DOHH2 (cell line): ENCODE data around the gene AMH.

Experiments used
- H3F3A ChIP-seq: fragments of 200-600 bp; sonication (generic), shearing (Covaris generic); 2 replicates; pipeline ENCODE4 v1.6.0; 2016; ENCODE audit warnings: antibody characterized with exemption, mild to moderate bottlenecking; ENCODE audit not compliant: control insufficient read depth, insufficient read depth
- H3K27ac ChIP-seq: fragments of 200-600 bp; sonication (generic); 2 replicates; pipeline ENCODE4 v1.5.1; 2014; ENCODE audit warnings: low read depth, mild to moderate bottlenecking, low read length, moderate library complexity
- H3K27me3 ChIP-seq: fragments of 200-600 bp; sonication (generic); 2 replicates; pipeline ENCODE4 v1.6.1; 2014; ENCODE audit warnings: mild to moderate bottlenecking, low read length, mixed read lengths; ENCODE audit not compliant: control insufficient read depth
- H3K36me3 ChIP-seq: fragments of 200-600 bp; sonication (generic); 2 replicates; pipeline ENCODE4 v1.6.1; 2014; ENCODE audit warnings: mild to moderate bottlenecking, low read length, moderate library complexity, mixed read lengths; ENCODE audit not compliant: control insufficient read depth
- H3K4me1 ChIP-seq: fragments of 200-600 bp; sonication (generic); 2 replicates; pipeline ENCODE4 v1.6.1; 2014; ENCODE audit warnings: mild to moderate bottlenecking, low read length, mixed read lengths; ENCODE audit not compliant: control insufficient read depth
- H3K4me2 ChIP-seq: fragments of 200-600 bp; sonication (generic); 2 replicates; pipeline ENCODE4 v1.6.0; 2014; ENCODE audit warnings: mild to moderate bottlenecking, low read length, moderate library complexity
- H3K4me3 ChIP-seq: fragments of 200-600 bp; sonication (generic); 2 replicates; pipeline ENCODE4 v1.5.1; 2014; ENCODE audit warnings: mild to moderate bottlenecking, low read length, mixed read lengths
- H3K79me2 ChIP-seq: fragments of 200-600 bp; sonication (generic); 2 replicates; pipeline ENCODE4 v1.6.1; 2014; ENCODE audit warnings: mild to moderate bottlenecking, low read length, mixed read lengths; ENCODE audit not compliant: control insufficient read depth
- H3K9me2 ChIP-seq: fragments of 200-600 bp; sonication (generic); replicated peaks from 2 replicates; pipeline ENCODE4 v1.6.1; 2014; ENCODE audit warnings: mild to moderate bottlenecking, low read length, mixed read lengths; ENCODE audit not compliant: control insufficient read depth
- H3K9me3 ChIP-seq: fragments of 200-600 bp; sonication (generic); 2 replicates; pipeline ENCODE4 v1.6.1; 2014; ENCODE audit warnings: antibody characterized with exemption, low read length, mixed read lengths; ENCODE audit not compliant: control insufficient read depth, insufficient read depth
- H4K20me1 ChIP-seq: fragments of 200-600 bp; sonication (generic); 2 replicates; pipeline ENCODE4 v1.6.0; 2014; ENCODE audit warnings: low read depth, mild to moderate bottlenecking, antibody characterized with exemption, low read length, moderate library complexity; ENCODE audit not compliant: control insufficient read depth, insufficient read depth
- CTCF ChIP-seq: fragments of 200-600 bp; sonication (generic); IDR thresholded peaks from one replicate; pipeline ENCODE4 v1.5.1; 2014; ENCODE audit warnings: antibody characterized with exemption, mild to moderate bottlenecking, low read depth, low read length; ENCODE audit not compliant: poor library complexity, severe bottlenecking
- EZH2phosphoT487 ChIP-seq: fragments of 200-600 bp; sonication (generic); IDR thresholded peaks from 2 replicates; pipeline ENCODE4 v1.6.1; 2017; ENCODE audit warnings: borderline replicate concordance, mild to moderate bottlenecking, antibody characterized with exemption, low read length, moderate library complexity, mixed read lengths

AMH gene

GRCh38 chr19:2210206-2210605, 38.9 kb upstream of the AMH start:
- TF ChIP-seq CTCF: no peak
- TF ChIP-seq EZH2phosphoT487: no peak
- H3K9me3 ChIP-seq: no peaks in the 10 kb centered on the region
- peaks cover 16% of the 10 kb centered on the region for H3K4me1 ChIP-seq
- no peak overlapping the region for H3K4me3 ChIP-seq
- no peaks in the 10 kb centered on the region for H3K27me3 ChIP-seq
- H3K79me2 ChIP-seq: no peaks in the 10 kb centered on the region; the same call in 1 of the 2 replicates
- H3F3A ChIP-seq: no peaks in the 10 kb centered on the region
- no peaks in the 10 kb centered on the region for H4K20me1 ChIP-seq
- H3K36me3 ChIP-seq: peaks cover 82% of the 10 kb centered on the region
- no peak overlapping the region for H3K27ac ChIP-seq
- no peak overlapping the region for H3K4me2 ChIP-seq
- no peaks in the 10 kb centered on the region for H3K9me2 ChIP-seq

- no peaks in the 10 kb centered on the region for H3K79me2 ChIP-seq
- no peaks in the 10 kb centered on the region for H3K9me3 ChIP-seq
- no peaks in the 10 kb centered on the region for H3K27me3 ChIP-seq
- peaks cover 25% of the 10 kb centered on the region for H3K4me1 ChIP-seq
- H3K9me2 ChIP-seq: no peaks in the 10 kb centered on the region
- no peaks in the 10 kb centered on the region for H3F3A ChIP-seq
- no peak overlapping the region for H3K27ac ChIP-seq
- no peaks in the 10 kb centered on the region for H4K20me1 ChIP-seq
- H3K4me3 ChIP-seq: no peak overlapping the region
- H3K4me2 ChIP-seq: no peak overlapping the region
- peaks cover 88% of the 10 kb centered on the region for H3K36me3 ChIP-seq
- no peak for TF ChIP-seq CTCF
- no peak for TF ChIP-seq EZH2phosphoT487
Observed at GRCh38 chr19:2210987-2211740, 38.0 kb upstream of the AMH start.

DNA sequence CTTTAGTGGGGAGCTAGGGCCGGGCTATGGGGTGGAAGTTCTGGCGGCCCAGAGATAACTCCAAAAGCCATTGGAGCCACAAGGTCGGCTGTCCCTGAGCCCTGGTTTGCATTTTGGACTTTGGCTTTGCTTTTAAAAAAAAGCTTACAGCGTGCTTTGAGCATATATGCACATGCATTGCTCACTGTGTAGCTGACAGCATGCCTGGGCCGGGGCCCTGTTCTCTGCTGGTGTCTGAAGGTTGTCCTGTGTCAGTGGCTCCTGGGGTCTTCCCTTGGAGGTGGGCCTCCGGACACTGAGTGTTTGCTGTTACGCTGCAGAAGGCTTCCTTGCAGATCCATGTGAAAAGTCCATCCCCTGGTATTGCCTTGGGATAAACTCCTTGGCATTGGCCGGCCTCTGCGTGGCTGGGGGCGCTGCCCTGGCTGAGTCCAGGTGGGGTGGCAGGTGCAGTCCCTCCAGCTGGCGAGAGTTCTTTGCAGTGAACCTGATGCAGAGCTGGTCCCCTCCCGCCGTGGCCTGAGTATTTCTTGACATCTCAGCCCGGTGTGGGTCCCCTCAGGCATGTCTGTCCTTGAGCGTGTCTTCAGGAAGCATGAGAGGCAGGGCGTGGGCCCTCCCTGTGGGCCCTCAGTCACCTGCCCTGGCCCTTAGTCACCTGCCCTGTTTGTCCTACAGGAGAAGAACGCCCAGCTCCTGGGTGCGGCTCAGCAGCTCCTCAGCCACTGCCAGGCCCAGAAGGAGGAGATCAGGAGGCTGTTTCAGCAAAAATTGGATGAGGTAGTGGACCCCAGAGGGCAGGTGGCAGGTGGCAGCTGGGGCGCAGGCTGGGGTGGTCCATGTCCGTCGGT, 36.0 kb upstream of the AMH start:
- Histone ChIP-seq H3K9me2 (no peaks in the 10 kb centered on the region), H3K36me3 (peaks cover 93% of the 10 kb centered on the region), H3K9me3 (no peaks in the 10 kb centered on the region), H3K27ac (no peak overlapping the region), H3F3A (no peaks in the 10 kb centered on the region), H4K20me1 (no peaks in the 10 kb centered on the region), H3K79me2 (no peaks in the 10 kb centered on the region; the same call in 1 of the 2 replicates), H3K4me3 (no peak overlapping the region), H3K27me3 (no peaks in the 10 kb centered on the region), H3K4me1 (peaks cover 25% of the 10 kb centered on the region), H3K4me2 (no peak overlapping the region)
- TF ChIP-seq CTCF (no peak), EZH2phosphoT487 (no peak)
